ENCODE measurements around the gene PHC2. TPM values are rescaled to one million over a fixed set of nuclear protein-coding genes. Genes with fewer than 3 reads are reported as not detected.

Gene PHC2
- total RNA-seq, 2 donors from 2014 or later, result 98.3 to 127 TPM

DNA sequence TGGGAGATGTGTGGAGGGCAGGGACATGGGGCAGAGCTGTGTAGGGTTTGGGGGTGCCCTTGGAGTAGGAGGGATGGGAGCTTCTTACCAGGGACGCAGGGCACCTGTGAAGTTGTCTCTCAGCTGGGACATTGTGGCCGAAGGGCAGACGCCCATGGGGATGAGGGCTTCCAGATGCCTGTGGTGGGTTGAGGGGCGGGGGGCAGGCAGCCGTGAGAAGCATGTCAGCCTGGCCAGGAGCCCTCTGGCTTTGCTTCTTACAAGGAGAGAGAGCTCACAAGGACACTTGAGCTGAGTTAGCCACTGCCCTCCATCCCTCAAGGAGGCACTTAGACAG, 118.5 kb downstream of the PHC2 start:
- intact Hi-C loops (cut with DNase I), result no loop called here
- peak; percentile 69 for DNase-seq (ENCODE audit: low spot score)

DNA sequence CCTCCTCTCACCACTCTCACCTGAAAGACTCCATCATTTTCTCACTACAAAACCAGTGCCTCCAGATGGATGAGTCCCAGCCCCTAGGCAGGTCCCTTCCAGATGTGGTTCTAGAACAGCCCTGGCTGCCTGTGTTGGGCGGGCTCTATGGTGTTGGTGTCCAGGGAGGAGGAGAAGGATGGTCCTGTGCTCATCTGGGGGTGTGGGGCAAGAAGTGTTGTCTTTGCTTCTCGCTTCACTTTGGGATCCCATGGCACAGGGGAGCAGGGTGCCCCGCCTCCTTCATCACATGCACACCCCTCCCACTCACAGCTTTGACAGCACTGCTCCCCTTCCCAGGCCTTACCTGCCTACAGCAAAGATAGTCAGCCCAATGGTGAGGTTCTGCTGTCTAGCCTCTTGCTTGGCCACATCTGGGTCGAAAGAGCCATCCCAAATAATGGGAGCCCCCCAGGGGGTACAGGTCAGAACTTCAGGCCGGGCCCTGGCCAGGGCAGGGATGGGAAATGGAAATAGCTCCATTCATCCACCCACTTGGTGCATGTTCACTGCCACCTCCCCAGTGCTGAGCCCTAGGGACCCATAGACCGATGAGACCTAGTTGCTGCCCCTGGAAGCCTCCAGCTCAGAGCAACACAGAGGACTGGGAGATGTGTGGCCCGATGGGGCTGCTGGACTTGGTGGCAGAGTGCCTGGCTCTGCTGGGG, 119.0 kb downstream of the PHC2 start:
- peak; percentile 69 for DNase-seq (ENCODE audit: low spot score)
- intact Hi-C loops (cut with DNase I), result no loop called here

DNA sequence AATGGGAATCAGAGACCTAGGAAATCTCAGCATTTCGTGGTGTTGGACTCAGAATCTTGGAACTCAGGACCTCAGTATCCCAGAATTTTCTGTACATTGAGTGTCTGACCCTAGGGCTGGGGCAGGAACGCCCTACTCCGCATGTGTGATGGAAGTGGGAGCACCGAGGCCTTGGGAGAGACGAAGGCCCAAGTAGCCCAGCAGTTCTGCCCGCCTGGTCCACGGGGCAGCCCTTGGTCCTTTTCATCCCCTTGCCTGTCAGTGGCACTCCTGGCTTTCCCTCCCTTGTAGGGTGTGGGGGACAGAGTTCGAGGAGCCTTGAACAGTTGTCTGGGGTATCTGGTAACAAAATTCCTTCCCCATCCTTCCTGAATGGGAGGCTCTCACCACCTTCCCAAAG, 120.2 kb downstream of the PHC2 start:
- intact Hi-C loops (cut with DNase I), result no loop called here
- DNase-seq (ENCODE audit: low spot score), result peak; percentile 71

DNA sequence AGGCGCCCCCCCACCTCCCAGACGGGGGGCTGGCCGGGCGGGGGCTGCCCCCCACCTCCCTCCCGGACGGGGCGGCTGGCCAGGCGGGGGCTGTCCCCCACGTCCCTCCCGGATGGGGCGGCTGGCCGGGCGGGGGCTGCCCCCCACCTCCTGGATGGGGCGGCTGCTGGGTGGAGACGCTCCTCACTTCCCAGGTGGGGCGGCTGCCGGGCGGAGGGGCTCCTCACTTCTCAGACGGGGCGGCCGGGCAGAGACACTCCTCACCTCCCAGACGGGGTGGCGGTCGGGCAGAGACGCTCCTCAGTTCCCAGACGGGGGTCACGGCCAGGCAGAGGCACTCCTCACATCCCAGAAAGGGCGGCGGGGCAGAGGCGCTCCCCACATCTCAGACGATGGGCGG, 121.5 kb downstream of the PHC2 start:
- intact Hi-C loops (cut with DNase I), result loop anchor here in 1 of 2 donors (10.0 kb wide), 1 partner anchor 1105 kb away; no protein-coding TSS in a partner anchor
- peak; percentile 74 for DNase-seq (ENCODE audit: low spot score)

DNA sequence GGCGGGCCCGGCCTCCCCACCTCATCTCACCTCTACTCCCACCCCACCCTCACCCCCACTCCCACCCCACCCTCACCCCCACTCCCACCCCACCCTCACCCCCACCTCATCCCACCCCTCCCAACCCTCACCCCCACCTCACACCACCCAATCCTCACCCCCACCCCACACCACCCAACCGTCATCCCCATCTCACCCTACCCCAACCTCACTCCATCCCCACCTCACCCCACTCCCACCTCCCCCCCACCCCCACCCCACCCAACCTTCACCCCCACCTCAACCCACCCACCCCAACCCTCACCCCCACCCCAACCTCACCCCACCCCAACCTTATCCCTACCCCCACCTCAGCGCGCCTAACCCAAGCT, 123.4 kb downstream of the PHC2 start:
- DNase-seq (ENCODE audit: low spot score), result no peak
- intact Hi-C loops (cut with DNase I), result loop anchor here in 1 of 2 donors (10.0 kb wide), 1 partner anchor 1107 kb away; no protein-coding TSS in a partner anchor

DNA sequence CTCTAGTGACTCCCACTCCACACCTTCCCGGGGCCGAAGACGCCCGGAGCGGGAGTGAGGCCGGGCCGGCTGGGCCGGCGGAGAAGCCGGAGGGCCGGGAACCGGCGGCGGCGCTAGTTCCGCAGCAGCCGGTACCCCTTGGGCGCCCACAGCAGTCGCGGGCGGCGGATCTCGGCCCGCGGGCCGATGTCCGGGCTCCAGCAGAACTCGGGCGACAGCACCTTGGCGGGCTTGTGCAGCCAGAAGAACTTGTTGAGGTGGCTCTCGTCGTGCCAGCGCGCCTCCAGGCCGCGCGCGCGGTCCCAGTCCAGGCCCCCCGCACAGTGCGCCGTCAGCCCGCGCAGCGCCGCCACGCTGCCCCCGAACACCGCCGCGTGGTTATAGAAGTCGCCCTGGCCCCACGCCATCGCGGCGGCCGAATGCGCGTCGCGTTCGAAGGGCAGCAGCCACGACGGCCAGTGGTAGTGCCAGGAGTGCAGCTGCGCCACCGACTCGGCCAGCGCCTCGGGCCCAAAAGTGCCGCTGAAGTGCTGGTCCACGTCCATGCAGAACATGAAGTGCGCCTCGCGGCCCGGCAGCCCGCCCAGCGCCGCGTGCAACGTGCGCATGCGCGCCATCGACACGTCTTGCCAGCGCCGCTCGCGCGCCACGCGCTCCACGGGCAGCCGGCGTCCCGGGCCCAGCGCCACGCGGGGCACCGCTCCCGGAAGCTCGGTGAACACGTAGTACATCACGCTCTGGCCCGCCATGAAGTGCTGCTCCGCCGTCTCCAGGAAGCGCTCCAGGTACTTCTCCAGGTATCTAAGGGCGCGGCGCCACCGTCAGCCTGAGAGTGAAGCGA, 124.0 kb downstream of the PHC2 start:
- intact Hi-C loops (cut with DNase I), result loop anchor here in 1 of 2 donors (10.0 kb wide), 1 partner anchor 1108 kb away; no protein-coding TSS in a partner anchor
- DNase-seq (ENCODE audit: low spot score), result peak; percentile 79

DNA sequence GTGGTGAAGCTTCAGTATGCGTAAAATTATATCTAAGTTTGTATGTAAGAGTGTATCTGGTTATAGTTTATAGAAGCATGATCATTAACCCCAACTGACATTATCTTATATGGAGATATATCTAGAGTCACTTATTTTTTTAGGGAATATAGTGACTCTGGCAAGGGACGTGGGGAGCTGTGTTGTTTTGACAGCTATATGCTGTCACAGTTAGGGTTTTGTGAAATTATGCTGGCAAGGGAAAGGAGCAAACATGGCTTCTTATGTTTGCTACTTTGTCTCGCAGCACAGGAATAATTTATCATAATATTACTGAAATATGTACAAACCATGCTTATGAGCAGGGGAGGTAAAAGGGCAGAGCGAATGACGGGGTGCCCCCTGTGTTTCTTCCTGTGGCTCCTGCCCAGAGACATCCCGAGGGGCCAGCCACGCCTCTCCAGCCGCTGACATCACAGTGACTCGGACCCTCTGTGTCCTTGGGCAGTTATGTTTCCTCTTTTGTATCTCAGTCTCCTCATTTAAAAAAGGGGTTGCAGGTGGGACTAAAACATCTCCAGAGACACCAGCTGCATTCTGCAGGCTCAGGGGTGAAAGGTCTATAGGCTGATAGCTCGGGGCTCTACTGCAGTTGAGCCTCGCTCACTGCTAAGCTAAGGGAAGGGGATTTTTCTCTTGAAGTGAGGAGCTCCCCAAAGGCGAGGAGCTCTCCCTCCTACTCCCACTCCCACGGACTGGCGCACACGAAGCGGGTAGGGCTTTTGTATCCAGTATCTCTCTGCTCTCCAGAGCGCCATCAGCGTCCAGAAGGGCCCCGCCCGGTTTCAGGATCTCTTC, 124.9 kb downstream of the PHC2 start:
- peak; percentile 56 for DNase-seq (ENCODE audit: low spot score)
- intact Hi-C loops (cut with DNase I), result loop anchor here in 1 of 2 donors (10.0 kb wide), 1 partner anchor 1109 kb away; no protein-coding TSS in a partner anchor

DNA sequence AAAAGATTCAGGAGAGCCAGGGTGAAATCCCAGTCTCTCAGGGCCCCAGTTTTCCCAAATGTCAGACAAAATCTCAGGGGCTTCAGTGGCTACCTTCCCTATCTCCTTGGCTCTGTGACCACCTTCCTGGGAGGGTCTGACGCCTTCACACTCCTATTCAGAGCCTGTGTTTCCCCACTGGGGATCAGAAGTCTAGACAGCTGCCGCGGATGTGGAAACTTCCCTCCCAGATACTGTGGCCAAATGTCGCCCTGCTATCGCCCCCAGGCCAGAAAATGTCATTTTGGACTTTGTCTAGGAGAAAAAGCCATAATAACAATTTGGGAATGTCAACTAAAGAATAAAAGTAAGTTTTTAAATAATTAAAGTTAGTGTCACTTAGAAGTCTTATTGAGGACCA, 125.9 kb downstream of the PHC2 start:
- DNase-seq (ENCODE audit: low spot score), result peak; percentile 68
- intact Hi-C loops (cut with DNase I), result loop anchor here in 1 of 2 donors (10.0 kb wide), 1 partner anchor 1110 kb away; no protein-coding TSS in a partner anchor

DNA sequence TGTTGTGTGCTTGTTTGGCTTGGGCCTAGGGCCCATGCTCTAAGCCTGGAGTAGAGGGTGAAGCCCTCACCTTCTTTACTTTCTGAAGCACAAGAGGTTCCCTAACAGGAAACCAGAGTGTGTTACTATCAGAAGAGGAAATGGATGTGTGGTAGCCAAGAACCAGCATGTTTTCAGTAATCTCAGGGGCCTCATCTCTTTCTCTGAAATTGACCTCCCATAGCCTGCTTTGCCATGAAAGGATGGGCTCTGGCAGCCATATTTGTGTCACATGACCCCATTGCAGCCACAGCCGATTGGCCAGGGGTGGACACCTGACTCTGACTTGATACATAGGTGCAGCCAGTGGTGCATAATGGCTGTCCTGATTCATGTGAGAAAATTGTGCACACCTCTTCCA, 128.6 kb downstream of the PHC2 start:
- peak; percentile 64 for DNase-seq (ENCODE audit: low spot score)

DNA sequence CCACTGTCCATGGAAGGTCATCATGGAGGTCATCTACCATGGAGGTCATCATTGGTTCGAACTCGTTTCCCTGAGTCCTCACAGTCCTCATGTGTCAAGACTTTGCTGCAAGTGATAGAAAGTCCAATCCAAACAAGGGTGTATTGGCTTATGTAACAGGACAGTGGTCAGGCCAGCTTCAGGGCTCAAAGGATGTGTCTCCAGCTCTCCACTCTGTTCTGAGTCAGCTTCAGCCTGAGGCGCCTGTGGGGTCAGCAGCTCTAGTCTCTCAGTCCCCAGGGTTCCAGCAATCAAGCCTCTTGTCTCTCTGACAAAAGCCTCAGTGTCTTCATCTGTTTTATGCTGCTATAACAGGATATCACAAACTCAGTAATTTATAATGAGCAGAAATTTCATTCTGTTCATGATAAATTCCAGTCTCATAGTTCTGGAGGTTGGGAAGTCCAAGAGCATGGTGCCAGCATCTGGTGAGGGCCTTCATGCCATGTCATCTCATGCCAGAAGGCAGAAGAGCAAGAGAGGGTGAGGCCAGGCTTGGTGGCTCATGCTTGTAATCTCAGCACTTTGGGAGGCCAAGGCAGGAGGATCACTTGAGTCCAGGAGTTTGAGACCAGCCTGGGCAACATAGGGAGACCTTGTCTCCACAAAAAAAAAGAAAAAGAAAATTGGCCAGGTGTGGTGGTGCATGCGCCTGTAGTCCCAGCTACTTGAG, 129.5 kb downstream of the PHC2 start:
- intact Hi-C loops (cut with DNase I), result loop anchor here in 1 of 2 donors (10.0 kb wide), 1 partner anchor 1113 kb away; no protein-coding TSS in a partner anchor
- DNase-seq (ENCODE audit: low spot score), result peak; percentile 38

More for the DNA sequence above, 128.6 kb downstream of the PHC2 start:
- intact Hi-C loops (cut with DNase I), result loop anchor here (2.0 to 10.0 kb wide), 2 partner anchors 62 to 1112 kb away; no protein-coding TSS in a partner anchor

DNA sequence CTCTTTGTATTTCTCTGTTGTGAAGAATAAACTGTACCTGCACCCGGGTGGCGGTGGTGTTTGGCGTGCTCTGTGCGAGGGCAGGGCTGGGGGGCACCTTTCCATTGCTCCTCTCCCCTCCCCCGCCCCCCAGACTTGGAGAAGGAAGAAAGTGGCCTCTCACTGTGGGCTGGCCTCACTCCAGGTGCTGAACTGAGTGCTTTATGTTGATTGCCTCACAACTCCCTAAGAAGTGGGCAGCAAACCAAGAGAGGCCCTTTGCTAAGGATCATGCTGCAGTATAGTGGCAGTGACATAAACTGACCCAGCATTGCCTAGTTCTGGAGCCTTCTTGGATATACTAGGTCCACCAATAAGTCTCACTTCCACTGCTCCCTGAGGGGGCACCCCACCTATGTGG, 130.2 kb downstream of the PHC2 start:
- intact Hi-C loops (cut with DNase I), result loop anchor here in 1 of 2 donors (10.0 kb wide), 1 partner anchor 1114 kb away; no protein-coding TSS in a partner anchor
- DNase-seq (ENCODE audit: low spot score), result peak; percentile 83

DNA sequence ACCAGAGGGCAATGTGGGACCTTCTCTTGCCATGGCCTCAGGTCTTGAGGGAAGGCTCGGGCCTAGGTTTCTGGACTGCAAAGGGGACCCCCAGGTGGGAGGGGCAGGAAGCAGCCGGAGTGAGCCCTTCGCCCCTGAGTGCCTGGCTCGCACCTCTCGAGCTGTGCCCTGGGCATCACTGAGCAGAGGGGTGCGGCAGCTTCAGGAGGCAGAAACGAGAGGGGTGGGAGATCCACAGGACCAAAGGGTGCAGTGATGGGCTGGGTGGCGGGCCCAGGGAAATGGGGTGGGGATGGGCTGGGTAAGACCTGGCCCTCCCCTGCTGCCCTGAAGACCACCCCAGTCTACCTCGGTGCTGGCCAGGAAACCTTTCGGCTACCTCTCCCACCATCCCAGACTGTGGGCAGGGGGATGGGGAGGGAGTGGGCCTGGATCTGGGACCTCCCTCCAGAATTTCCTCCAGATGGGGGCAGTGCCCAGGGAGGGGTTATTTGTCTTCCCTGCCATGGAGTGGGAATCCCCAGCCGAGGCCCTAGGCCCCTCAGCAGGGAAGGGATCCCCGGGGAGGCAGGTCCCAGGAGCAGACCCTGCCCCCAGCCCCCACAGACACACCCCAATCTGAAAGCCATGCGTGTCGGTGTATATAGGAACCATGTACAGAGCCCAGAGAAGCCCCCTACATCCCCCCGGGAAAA, 131.3 kb downstream of the PHC2 start:
- DNase-seq (ENCODE audit: low spot score), result peak; percentile 61
- intact Hi-C loops (cut with DNase I), result loop anchor here (5.0 to 10.0 kb wide), 4 partner anchors 38 to 1115 kb away; no protein-coding TSS in a partner anchor

DNA sequence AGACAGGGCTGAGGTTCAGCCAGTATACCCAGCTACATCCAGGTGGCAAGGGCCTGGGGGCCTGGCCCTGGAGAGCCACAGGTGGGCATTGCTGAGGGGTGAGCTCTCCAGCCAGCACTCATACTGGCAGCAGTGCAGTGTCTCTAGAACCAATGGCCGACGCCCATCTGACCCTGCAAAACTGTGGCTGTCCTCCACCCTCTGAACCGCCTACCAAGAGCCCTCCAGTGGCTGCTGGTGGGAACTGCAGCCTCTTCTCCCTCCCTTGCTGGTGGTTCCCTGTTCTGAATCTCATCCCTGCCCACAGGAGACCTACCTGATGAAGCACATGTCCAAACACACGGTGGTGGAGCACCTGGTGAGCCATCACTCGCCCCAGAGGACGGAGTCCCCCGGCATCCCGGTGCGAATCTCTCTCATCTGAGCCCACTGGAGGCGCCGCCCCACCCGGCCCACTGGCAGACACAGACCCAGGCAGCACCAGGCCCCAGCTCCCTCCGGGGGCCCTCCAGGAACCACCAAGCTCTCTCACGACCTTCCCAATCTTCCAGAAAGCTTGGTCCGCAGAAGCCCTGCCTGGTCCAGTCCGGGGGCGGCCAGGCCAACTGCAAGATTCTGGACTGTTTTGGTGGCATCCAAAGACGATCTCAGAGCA, 132.1 kb downstream of the PHC2 start:
- intact Hi-C loops (cut with DNase I), result loop anchor here (5.0 kb wide), 3 partner anchors 39 to 169 kb away; no protein-coding TSS in a partner anchor
- peak; percentile 93 for DNase-seq (ENCODE audit: low spot score)

DNA sequence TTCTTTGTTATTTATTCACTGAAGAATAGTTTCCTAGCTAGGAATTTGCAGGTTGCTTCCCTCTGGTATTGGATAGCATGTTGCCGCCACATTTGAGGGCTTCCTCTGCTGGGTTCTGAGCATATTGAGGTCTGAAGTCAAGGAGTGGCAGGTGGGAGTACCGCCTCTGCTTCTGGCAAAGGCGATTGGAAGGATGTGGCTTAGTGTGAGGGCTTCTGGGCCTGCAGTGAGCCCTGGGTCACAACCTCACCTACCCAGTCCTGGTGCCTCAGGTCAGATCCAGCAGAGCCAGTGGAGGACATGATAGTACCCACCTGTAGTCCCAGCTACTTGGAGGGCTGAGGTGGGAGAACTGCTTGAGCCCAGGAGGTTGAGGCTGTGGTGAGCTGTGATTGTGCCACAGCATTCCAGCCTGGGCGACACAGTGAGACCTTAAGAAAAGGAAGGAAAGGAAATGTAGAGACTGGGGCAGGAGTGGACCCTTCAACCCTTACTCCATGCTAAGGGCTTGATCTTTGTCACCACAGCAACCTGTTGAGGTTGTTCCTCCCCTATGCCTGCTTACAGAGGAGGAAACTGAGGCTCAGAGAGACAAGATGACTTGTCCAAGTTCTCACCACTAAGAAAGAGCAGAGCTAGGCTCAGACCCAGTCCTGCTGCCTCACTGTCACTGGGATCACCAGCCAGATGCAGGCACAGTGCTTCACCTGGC, 132.8 kb downstream of the PHC2 start:
- DNase-seq (ENCODE audit: low spot score), result no peak
- intact Hi-C loops (cut with DNase I), result loop anchor here (5.0 kb wide), 3 partner anchors 39 to 169 kb away; no protein-coding TSS in a partner anchor

DNA sequence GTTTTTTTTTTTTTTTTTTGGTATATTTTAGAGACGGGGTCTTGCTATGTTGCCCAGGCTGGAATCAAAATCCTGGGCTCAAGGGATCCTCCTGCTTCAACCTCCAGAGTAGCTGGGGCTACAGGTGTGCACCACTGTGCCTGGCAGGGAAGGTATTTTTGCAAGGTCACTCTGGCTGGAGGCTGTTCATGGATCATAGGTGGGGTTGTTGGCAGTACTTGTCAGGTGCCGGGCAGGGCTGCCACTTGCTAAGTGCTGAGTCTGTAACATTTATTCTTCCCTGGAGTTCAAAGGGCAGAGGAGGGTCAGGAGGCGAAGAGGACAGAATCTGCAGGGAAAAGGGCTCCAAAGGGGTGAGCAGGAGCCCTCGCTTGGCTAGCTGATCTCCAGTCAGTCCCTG, 134.1 kb downstream of the PHC2 start:
- intact Hi-C loops (cut with DNase I), result loop anchor here (5.0 kb wide), 3 partner anchors 40 to 170 kb away; no protein-coding TSS in a partner anchor

DNA sequence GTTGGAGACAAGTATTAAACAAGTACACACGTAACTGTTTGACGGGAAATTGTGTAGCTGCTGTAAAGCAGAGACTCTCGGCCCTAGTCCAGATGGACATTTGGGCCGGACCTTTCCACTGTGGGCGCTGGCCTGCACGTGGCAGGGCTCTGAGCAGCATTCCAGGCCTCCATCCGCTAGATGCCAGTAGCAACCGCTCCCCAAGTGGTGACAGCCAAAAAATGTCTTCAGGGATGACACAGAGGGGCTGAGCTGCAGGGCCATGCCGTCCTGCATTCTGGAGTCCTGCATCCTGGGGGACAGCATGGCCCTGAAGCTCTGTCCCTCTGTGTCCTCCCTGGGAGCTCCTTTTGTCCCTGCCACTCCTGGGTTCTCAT, 134.8 kb downstream of the PHC2 start:
- DNase-seq (ENCODE audit: low spot score), result peak; percentile 89
- intact Hi-C loops (cut with DNase I), result loop anchor here (5.0 kb wide), 3 partner anchors 41 to 171 kb away; no protein-coding TSS in a partner anchor

More for the DNA sequence above, 134.1 kb downstream of the PHC2 start:
- DNase-seq (ENCODE audit: low spot score), result no peak

All from posterior vena cava (tissue), 2 donors.